GM10847 (cell line): ENCODE measurements around the gene CYB561.

Experiments used
- POLR2A ChIP-seq: IDR thresholded peaks from 2 replicates; pipeline ENCODE4 v1.6.1; 2011; ENCODE audit not compliant: insufficient read length; ENCODE audit errors: extremely low read depth

CYB561 gene

GRCh38 chr17:63474174-63474573 is 28.1 kb upstream of the CYB561 start:
- no peak for TF ChIP-seq POLR2A

- TF ChIP-seq POLR2A = no peak
These were observed 18.7 kb upstream of the CYB561 start for GRCh38 chr17:63464691-63465236.

GRCh38 chr17:63463771-63464170 is 17.7 kb upstream of the CYB561 start:
- no peak for TF ChIP-seq POLR2A

- TF ChIP-seq POLR2A = no peak
These were observed 13.9 kb upstream of the CYB561 start for GRCh38 chr17:63460018-63460417.

- TF ChIP-seq POLR2A = no peak
These were observed 12.4 kb upstream of the CYB561 start for GRCh38 chr17:63458478-63458877.

GRCh38 chr17:63455417-63455816 is 9.3 kb upstream of the CYB561 start:
- TF ChIP-seq POLR2A = no peak

- TF ChIP-seq POLR2A = no peak
These were observed 8.8 kb upstream of the CYB561 start for GRCh38 chr17:63454915-63455314.

- TF ChIP-seq POLR2A = no peak
These were observed 7.0 kb upstream of the CYB561 start for GRCh38 chr17:63452962-63453551.

GRCh38 chr17:63452046-63452961 is 6.2 kb upstream of the CYB561 start:
- no peak for TF ChIP-seq POLR2A

- TF ChIP-seq POLR2A = no peak
These were observed 5.0 kb upstream of the CYB561 start for GRCh38 chr17:63451150-63451549.

- TF ChIP-seq POLR2A = no peak
These were observed 4.4 kb upstream of the CYB561 start for GRCh38 chr17:63450551-63450950.

GRCh38 chr17:63448655-63449054 is 2.5 kb upstream of the CYB561 start:
- no peak for TF ChIP-seq POLR2A

GRCh38 chr17:63447471-63448009 is 1.4 kb upstream of the CYB561 start:
- no peak for TF ChIP-seq POLR2A

- TF ChIP-seq POLR2A = no peak
These were observed 806 bp upstream of the CYB561 start for GRCh38 chr17:63446753-63447470.

- TF ChIP-seq POLR2A = no peak
These were observed 544 bp downstream of the CYB561 start for GRCh38 chr17:63445571-63445953.
